Bronchial epithelial cell (primary cell): ENCODE results near the gene CHKA. TPM values are rescaled to one million over a fixed set of nuclear protein-coding genes. Genes with fewer than 3 reads are reported as not detected.

Experiments used
- DNase-seq: peaks from one replicate; pipeline ENCODE4 v3.0.0-alpha.2; 2010; ENCODE audit warnings: low read depth
- FAIRE-seq: peaks from 2 replicates; lab custom pipeline; 2011; peaks lifted over from hg19 to GRCh38; lab: Jason Lieb, UNC
- H3K27me3 ChIP-seq: 2 replicates; pipeline ENCODE4 v1.5.1; 2011; ENCODE audit warnings: low read length; ENCODE audit not compliant: control insufficient read depth, insufficient read depth
- H3K36me3 ChIP-seq: 2 replicates; pipeline ENCODE4 v1.5.1; 2011; ENCODE audit warnings: low read length; ENCODE audit not compliant: control insufficient read depth, insufficient read depth
- H3K4me3 ChIP-seq: 2 replicates; pipeline ENCODE4 v1.5.1; 2011; ENCODE audit warnings: mild to moderate bottlenecking, low read depth, low read length, control low read depth
- CTCF ChIP-seq: IDR thresholded peaks from 2 replicates; pipeline ENCODE4 v1.5.1; 2011; ENCODE audit warnings: mild to moderate bottlenecking, moderate library complexity, low read length, control low read depth, inconsistent platforms; ENCODE audit not compliant: insufficient read depth, severe bottlenecking
- total RNA-seq: library from RNA; depleted of rRNA; stranded (reverse); fragments of >200 nt; gene quantifications from 2 replicates; pipeline ENCODE4 v1.2.1, GENCODE V29; 2014

Gene CHKA
- total RNA-seq, 1 donor from 2014 or later = 7.4 TPM

DNA sequence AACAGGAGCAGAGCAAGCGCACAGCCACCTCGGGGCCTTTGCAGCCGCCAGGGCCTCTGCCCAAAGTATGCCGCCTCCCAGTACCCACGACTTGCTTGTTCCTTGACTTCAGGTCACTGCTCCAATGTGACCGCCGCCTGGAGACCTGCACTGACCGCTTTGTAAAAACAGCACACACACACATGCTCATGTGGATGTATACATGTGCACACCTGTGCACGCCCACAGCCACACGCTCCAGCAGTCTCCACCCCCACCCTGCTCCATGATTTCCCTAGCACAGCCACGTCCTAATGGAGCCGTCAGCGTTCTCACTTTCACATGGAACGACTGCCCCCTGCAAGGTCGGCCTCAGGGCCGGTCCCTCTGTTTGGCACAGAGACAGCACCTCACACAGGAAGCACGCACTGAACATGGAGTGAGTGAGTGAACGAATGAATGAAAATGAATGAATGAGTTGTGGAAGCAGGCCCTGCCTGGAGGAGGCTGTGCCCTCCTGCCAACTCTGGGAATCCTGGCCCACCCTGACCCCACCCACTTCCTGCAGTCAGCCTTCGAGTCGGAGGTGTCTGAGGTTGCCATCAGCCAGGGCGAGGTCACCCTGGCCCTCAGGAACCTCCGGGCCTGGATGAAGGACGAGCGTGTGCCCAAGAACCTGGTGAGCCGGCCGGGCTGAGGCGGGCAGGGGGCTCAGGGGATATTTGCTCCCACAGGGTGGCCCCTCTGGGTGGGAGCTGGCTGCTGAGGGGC lies 103.0 kb downstream of the CHKA start:
- Histone ChIP-seq H3K4me3 (no peak overlapping the region), H3K27me3 (no peaks in the 10 kb centered on the region), H3K36me3 (no peaks in the 10 kb centered on the region)
- no peak for TF ChIP-seq CTCF
- no peak for FAIRE-seq
- no peak for DNase-seq

DNA sequence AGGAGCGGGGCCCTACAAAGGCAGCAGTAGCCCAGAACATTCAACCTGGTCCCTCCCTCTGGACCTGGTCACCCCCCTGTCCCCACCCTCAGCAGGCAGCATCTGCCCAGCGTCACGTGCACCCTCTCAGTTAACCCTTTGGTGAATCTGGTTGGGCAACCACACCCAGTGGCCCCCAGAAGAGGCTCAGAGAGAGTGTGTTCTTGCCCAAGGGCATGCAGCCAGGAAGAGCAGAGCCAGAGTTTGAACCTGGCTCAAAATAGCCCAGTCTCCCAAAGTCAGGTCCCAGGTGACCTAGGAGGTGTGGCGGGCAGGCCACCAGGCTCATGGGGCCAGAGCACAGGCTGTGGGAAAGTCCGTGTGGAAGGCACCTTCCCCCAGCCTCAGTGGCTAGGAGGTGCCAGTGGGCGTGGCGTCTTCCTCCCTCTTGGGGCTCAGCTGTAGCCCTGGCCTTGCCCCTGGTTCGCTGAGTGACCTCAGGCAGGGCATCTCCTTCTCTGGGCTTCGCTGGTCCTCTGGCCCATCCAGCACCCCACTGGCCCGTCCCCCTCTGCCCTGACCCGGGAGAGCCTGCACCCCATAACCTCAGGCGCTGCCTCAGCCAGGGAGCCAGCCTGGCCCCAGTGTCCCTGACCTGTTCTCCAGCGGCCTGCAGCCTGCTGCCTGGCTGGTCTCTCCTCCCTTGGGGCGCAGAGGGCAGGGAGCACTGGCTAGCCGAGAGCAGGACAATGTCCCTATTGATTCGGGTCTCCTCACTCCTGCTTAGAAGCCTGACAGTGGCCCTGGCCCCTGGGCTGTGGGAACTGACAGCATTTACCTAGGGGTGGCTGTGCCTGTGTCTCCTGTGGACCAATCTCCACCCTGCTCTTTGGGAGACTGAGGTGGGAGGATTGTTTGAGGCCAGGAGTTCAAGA lies 104.0 kb downstream of the CHKA start:
- no peak for TF ChIP-seq CTCF
- H3K36me3 ChIP-seq = no peaks in the 10 kb centered on the region
- DNase-seq (no peak), FAIRE-seq (no peak)
- no peaks in the 10 kb centered on the region for H3K27me3 ChIP-seq
- no peak overlapping the region for H3K4me3 ChIP-seq

GRCh38 chr11:68016161-68016903 lies 104.9 kb downstream of the CHKA start:
- H3K4me3 ChIP-seq = no peak overlapping the region
- DNase-seq (no peak), FAIRE-seq (no peak)
- no peaks in the 10 kb centered on the region for H3K36me3 ChIP-seq
- H3K27me3 ChIP-seq = no peaks in the 10 kb centered on the region
- TF ChIP-seq CTCF = no peak

DNA sequence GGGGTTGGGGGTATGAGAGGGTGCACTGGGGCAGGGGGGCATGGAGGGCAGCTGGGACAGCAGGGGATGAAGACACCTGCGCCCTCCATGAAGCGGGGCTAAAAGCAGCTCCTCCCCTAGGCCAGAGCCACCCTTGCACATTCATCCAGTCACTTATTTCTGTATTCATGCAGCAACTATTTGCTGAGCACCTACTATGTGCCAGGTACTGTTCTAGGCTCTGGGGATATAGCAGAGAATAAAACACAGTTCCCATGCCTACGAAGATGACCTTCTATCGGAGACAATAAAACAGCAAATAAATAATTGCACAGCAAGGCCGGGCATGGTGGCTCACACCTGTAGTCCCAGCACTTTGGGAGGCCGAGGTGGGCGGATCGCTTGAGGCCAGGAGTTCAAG lies 105.7 kb downstream of the CHKA start:
- TF ChIP-seq CTCF = no peak

GRCh38 chr11:68014947-68015447 lies 106.2 kb downstream of the CHKA start:
- FAIRE-seq = no peak
- Histone ChIP-seq H3K27me3 (no peaks in the 10 kb centered on the region), H3K36me3 (no peaks in the 10 kb centered on the region), H3K4me3 (no peak overlapping the region)
- TF ChIP-seq CTCF = no peak
- DNase-seq = no peak

More for the DNA sequence above, 105.7 kb downstream of the CHKA start:
- no peaks in the 10 kb centered on the region for H3K27me3 ChIP-seq
- FAIRE-seq = no peak
- H3K4me3 ChIP-seq = no peak overlapping the region
- no peaks in the 10 kb centered on the region for H3K36me3 ChIP-seq
- no peak for DNase-seq
